Measurements from ENCODE around the gene PI4KB.
A peak's percentile ranks its signal among the peaks of the same experiment; 100 is the strongest.
"Not testable (repeated sequence)": the region's sequence is repeated elsewhere in the genome, so short reads cannot be mapped to it uniquely, and the experiment has no call there.

PI4KB gene

DNA sequence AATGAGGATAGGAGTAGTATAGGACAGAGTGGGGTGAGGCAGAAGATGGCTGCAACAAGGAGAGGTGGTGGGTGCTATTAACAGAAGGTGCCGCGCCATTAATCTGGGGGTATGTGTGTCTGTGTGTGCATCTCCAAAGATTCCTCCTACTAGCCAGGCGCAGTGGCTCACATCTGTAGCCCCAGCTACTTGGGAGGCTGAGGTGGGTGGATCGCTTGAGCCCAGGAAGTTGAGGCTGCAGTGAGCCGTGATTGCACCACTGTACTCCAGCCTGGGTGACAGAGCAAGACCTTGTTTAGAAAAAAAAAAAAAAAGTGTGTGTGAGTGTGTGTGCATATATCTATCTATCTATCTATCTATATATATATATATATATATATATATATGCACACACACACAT, 51.9 kb downstream of the PI4KB start:
- DNase-seq = not testable (repeated sequence)

- no peak for DNase-seq
Measured at GRCh38 chr1:151273924-151274466, 53.2 kb downstream of the PI4KB start.

DNA sequence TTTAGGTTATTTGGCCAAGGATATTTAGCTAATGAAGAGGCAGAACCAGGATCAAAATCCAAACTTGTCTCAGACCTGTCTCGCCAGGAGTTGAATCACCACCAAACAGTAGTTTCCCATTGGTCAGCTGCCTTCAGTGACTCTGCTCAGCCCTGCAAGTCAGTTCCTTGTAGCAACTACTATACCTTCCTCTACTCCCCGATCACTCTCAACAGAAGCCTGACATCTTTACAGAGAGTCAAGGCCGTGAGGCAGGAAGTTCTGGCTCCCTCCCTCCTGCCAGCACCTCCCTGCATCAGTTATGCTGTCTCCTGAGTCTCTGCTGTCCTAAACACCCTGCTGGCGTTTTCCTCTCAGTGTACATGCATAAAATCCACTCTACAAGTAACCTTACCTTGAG, 59.5 kb downstream of the PI4KB start:
- no peak for DNase-seq

GRCh38 chr1:151266821-151267220, 60.4 kb downstream of the PI4KB start:
- no peak for DNase-seq

GRCh38 chr1:151266315-151266714, 60.9 kb downstream of the PI4KB start:
- no peak for DNase-seq

GRCh38 chr1:151265446-151266236, 61.6 kb downstream of the PI4KB start:
- no peak for DNase-seq

GRCh38 chr1:151259351-151259750, 67.9 kb downstream of the PI4KB start:
- no peak for DNase-seq

- DNase-seq = no peak
Measured at GRCh38 chr1:151255381-151255780, 71.8 kb downstream of the PI4KB start.

GRCh38 chr1:151254217-151255213, 72.7 kb downstream of the PI4KB start, which contains the start of gene PSMD4:
Gene PSMD4, plus strand, starts transcription at chr1:151254734. Its CDS starts 49 bp downstream, at chr1:151254783.
- DNase-seq = peak; percentile 94

- DNase-seq = peak; percentile 64
Measured at GRCh38 chr1:151251656-151252470, 75.4 kb downstream of the PI4KB start.

GRCh38 chr1:151246786-151247185, 80.4 kb downstream of the PI4KB start:
- DNase-seq = no peak

DNA sequence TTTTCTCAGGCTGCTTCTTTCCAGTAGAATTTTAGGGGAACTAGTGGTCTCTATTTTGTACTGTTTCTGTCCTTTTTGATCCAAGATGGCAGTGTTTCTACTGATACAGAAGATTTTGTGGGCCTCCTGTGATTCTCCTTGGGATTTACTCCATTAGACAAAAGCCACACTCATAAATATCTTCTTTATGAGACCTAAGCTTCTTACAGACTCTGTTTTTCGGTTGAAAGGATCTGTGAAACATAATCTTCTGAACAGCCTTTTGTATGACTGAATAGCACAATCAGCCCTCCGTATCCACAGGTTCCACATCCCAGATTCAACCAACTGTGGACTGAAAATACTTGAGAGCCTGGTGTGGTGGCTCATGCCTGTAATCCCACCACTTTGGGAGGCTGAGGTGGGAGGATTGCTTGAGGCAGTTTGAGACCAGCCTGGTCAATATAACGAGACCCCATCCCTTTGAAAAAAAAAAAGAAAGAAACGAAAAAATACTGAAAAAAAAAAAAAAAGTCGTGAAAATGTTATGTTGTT, 83.5 kb downstream of the PI4KB start:
- no peak for DNase-seq

GRCh38 chr1:151242442-151242841, 84.8 kb downstream of the PI4KB start:
- DNase-seq = no peak
